HepG2 (cell line): ENCODE data around the gene CAMTA1. TPM values are rescaled to one million over a fixed set of nuclear protein-coding genes. Genes with fewer than 3 reads are reported as not detected.

Experiments
- ATAC-seq: fragments of 200-7000 bp; cut with Tn5 transposase; 3 replicates; pipeline ENCODE4 v1.9.1; 2020; ENCODE audit warnings: mild to moderate bottlenecking, moderate library complexity
- BruUV-seq: library from RNA; stranded (reverse); fragments of 400-500 nt; replicated peaks from 2 replicates; lab custom pipeline; 2021; lab: Mats Ljungman, UMichigan
- CTCF ChIA-PET: fragments of 300-600 bp; formaldehyde crosslinking; extraction: SDS; loops from one replicate; lab custom pipeline; 2021; ENCODE audit warnings: low total read pairs, inconsistent platforms, low intra/inter-chr PET ratio; lab: Yijun Ruan, JAX
- POLR2A ChIA-PET: fragments of 350-600 bp; sonication (Branson Sonifier 250); formaldehyde crosslinking; loops from one replicate; lab custom pipeline; 2020; ENCODE audit warnings: antibody characterized with exemption, inconsistent platforms; lab: Yijun Ruan, JAX
- DNase-seq: peaks from one replicate; pipeline ENCODE4 v3.0.0-alpha.2; 2015; ENCODE audit warnings: low spot score
- FAIRE-seq: peaks from 3 replicates; lab custom pipeline; 2011; peaks lifted over from hg19 to GRCh38; lab: Jason Lieb, UNC
- H2AFZ ChIP-seq: one replicate; pipeline ENCODE4 v1.6.1; 2011; ENCODE audit warnings: low read length, inconsistent platforms
- H3K27ac ChIP-seq: fragments of 300-600 bp; 3 replicates; pipeline ENCODE4 v1.8.0; 2011; ENCODE audit warnings: mixed run types, mild to moderate bottlenecking, mixed read lengths, low read length, inconsistent platforms; ENCODE audit not compliant: insufficient read depth; ENCODE audit errors: extremely low read length
- H3K27me3 ChIP-seq, 2 experiments: fragments of 200-600 bp in 1 of 2; 2 replicates in 1 of 2; 3 replicates in 1 of 2; pipeline versions ENCODE4 v1.6.0 to v1.8.0; 2011; ENCODE audit warnings: low read length in 2 of 2, mild to moderate bottlenecking in 2 of 2, moderate library complexity in 2 of 2, inconsistent platforms in 1 of 2; ENCODE audit not compliant: insufficient read depth in 2 of 2, control insufficient read depth in 1 of 2
- H3K36me3 ChIP-seq, 2 experiments: fragments of 200-600 bp in 1 of 2; replicated peaks in 1 of 2; 2 replicates in 1 of 2; 3 replicates in 1 of 2; pipeline versions ENCODE4 v1.5.1 to v1.8.0; 2011; ENCODE audit warnings: low read length in 2 of 2, inconsistent platforms in 1 of 2; ENCODE audit not compliant: insufficient read depth in 2 of 2, control insufficient read depth in 1 of 2
- H3K4me1 ChIP-seq: 2 replicates; pipeline ENCODE4 v1.5.1; 2012; ENCODE audit warnings: low read length, inconsistent platforms; ENCODE audit not compliant: insufficient read depth
- H3K4me2 ChIP-seq: 2 replicates; pipeline ENCODE4 v1.6.0; 2011; ENCODE audit warnings: low read depth, low read length, inconsistent platforms
- H3K4me3 ChIP-seq, 3 experiments: fragments of 200-600 bp in 1 of 3; sonication (generic), shearing (Covaris generic) in 1 of 3; replicated peaks in 1 of 3; 2 replicates each; pipeline ENCODE4 v1.5.1; 2011 to 2016; ENCODE audit warnings: low read length in 3 of 3, inconsistent platforms in 2 of 3, low read depth in 2 of 3, mild to moderate bottlenecking in 2 of 3, control low read depth in 1 of 3, mixed read lengths in 1 of 3; ENCODE audit not compliant: insufficient read depth in 1 of 3
- H3K79me2 ChIP-seq: one replicate; pipeline ENCODE4 v1.6.1; 2011; ENCODE audit warnings: low read length, inconsistent platforms; ENCODE audit not compliant: insufficient read depth
- H3K9ac ChIP-seq: 2 replicates; pipeline ENCODE4 v1.6.0; 2011; ENCODE audit warnings: mild to moderate bottlenecking, low read depth, low read length, inconsistent platforms; ENCODE audit not compliant: insufficient read depth
- H3K9me3 ChIP-seq: 2 replicates; pipeline ENCODE4 v1.5.1; 2012; ENCODE audit warnings: mild to moderate bottlenecking, low read length
- H4K20me1 ChIP-seq: 2 replicates; pipeline ENCODE4 v1.6.0; 2011; ENCODE audit warnings: inconsistent platforms, mild to moderate bottlenecking, low read length, moderate library complexity; ENCODE audit not compliant: insufficient read depth
- ELF1 ChIP-seq: sonication (generic); formaldehyde crosslinking; IDR thresholded peaks from 2 replicates; pipeline ENCODE4 v1.4.0; 2020; ENCODE audit warnings: missing genetic modification reagents
- KDM5A ChIP-seq: fragments of 200-600 bp; sonication (generic); IDR thresholded peaks from 2 replicates; pipeline ENCODE4 v1.7.0; 2018; ENCODE audit warnings: antibody characterized with exemption, mild to moderate bottlenecking, low read length, borderline replicate concordance
- KLF9 ChIP-seq: IDR thresholded peaks from 2 replicates; pipeline ENCODE4 v1.6.1; 2016; ENCODE audit warnings: low read depth
- PLSCR1 ChIP-seq: sonication (generic); formaldehyde crosslinking; IDR thresholded peaks from 2 replicates; pipeline ENCODE4 v1.5.0; 2020; ENCODE audit warnings: missing genetic modification reagents, mild to moderate bottlenecking, borderline replicate concordance
- RARA ChIP-seq: IDR thresholded peaks from 2 replicates; pipeline ENCODE4 v1.6.1; 2016; ENCODE audit warnings: missing genetic modification reagents, missing compliant biosample characterization
- WGBS: methylation state at CpG from one replicate; pipeline ENCODE4 v1.1.6; 2017; ENCODE audit warnings: low lambda C conversion rate; 5-methylcytosine and 5-hydroxymethylcytosine counted together
- in situ Hi-C: cut with HindIII; loops from 2 replicates; pipeline ENCODE4 v1.10.0; 2017; ENCODE audit warnings: low pct_unique_long_range_greater_than_20kb; ENCODE audit not compliant: extremely low pct_ligation_motif_present
- intact Hi-C: fragments of 100-400 bp; cut with micrococcal nuclease; formaldehyde crosslinking; loops from one replicate; pipeline ENCODE4 v1.10.0; 2022; ENCODE audit not compliant: unreplicated experiment
- polyA plus RNA-seq, 8 experiments: library from polyadenylated mRNA; depleted of rRNA in 3 of 8; stranded (reverse) in 7 of 8; unstranded in 1 of 8; fragments of >200 nt; fragmentation: Illumina TruSeq in 4 of 8; extraction: Trizol in 4 of 8; gene quantifications; 2 replicates each; pipeline versions ENCODE4 v1.2.1 to v1.2.3, GENCODE V29; 2011 to 2016; ENCODE audit warnings: low read depth in 4 of 8, missing spikeins in 1 of 8, mixed read lengths in 1 of 8; ENCODE audit not compliant: insufficient read depth in 1 of 8
- total RNA-seq, 5 experiments: library from RNA; depleted of rRNA; stranded (reverse); fragments of >200 nt; fragmentation: Illumina TruSeq; extraction: Trizol; gene quantifications; 2 replicates each; pipeline ENCODE4 v1.2.3, GENCODE V29; 2016; ENCODE audit warnings: low read depth in 1 of 5
- TF ChIP-seq, protein P1 (sequence below): sonication (generic); formaldehyde crosslinking; IDR thresholded peaks from 2 replicates; pipeline ENCODE4 v1.5.1; 2020; ENCODE audit warnings: mild to moderate bottlenecking, missing genetic modification reagents, moderate library complexity
- TF ChIP-seq, protein P2 (sequence below): IDR thresholded peaks from 2 replicates; pipeline ENCODE4 v1.6.1; 2012; ENCODE audit warnings: inconsistent platforms
- TF ChIP-seq, protein P3 (sequence below): IDR thresholded peaks from 2 replicates; pipeline ENCODE4 v1.6.1; 2012; ENCODE audit warnings: low read length, improper control_type of control experiment

Gene CAMTA1
- total and polyA plus RNA-seq, 2 of the 13 experiments (the other 11 are each of a cell fraction or from before 2014, with no cell fraction given) = 25.0 to 36.4 TPM

- TF ChIP-seq, protein P1, sequence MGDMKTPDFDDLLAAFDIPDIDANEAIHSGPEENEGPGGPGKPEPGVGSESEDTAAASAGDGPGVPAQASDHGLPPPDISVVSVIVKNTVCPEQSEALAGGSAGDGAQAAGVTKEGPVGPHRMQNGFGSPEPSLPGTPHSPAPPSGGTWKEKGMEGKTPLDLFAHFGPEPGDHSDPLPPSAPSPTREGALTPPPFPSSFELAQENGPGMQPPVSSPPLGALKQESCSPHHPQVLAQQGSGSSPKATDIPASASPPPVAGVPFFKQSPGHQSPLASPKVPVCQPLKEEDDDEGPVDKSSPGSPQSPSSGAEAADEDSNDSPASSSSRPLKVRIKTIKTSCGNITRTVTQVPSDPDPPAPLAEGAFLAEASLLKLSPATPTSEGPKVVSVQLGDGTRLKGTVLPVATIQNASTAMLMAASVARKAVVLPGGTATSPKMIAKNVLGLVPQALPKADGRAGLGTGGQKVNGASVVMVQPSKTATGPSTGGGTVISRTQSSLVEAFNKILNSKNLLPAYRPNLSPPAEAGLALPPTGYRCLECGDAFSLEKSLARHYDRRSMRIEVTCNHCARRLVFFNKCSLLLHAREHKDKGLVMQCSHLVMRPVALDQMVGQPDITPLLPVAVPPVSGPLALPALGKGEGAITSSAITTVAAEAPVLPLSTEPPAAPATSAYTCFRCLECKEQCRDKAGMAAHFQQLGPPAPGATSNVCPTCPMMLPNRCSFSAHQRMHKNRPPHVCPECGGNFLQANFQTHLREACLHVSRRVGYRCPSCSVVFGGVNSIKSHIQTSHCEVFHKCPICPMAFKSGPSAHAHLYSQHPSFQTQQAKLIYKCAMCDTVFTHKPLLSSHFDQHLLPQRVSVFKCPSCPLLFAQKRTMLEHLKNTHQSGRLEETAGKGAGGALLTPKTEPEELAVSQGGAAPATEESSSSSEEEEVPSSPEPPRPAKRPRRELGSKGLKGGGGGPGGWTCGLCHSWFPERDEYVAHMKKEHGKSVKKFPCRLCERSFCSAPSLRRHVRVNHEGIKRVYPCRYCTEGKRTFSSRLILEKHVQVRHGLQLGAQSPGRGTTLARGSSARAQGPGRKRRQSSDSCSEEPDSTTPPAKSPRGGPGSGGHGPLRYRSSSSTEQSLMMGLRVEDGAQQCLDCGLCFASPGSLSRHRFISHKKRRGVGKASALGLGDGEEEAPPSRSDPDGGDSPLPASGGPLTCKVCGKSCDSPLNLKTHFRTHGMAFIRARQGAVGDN (CRISPR knock-in tag) = peak; percentile 52
- TF ChIP-seq ELF1 = no peak
- peak; percentile 47; the same call in 1 of the 2 replicates for TF ChIP-seq RARA
- TF ChIP-seq, protein P2, sequence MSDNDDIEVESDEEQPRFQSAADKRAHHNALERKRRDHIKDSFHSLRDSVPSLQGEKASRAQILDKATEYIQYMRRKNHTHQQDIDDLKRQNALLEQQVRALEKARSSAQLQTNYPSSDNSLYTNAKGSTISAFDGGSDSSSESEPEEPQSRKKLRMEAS = peak; percentile 32; the same call in 1 of the 2 replicates
- TF ChIP-seq, all 625 proteins: peak for 11
Observed at GRCh38 chr1:7149080-7149838, 364.0 kb downstream of the CAMTA1 start (continued).

DNA sequence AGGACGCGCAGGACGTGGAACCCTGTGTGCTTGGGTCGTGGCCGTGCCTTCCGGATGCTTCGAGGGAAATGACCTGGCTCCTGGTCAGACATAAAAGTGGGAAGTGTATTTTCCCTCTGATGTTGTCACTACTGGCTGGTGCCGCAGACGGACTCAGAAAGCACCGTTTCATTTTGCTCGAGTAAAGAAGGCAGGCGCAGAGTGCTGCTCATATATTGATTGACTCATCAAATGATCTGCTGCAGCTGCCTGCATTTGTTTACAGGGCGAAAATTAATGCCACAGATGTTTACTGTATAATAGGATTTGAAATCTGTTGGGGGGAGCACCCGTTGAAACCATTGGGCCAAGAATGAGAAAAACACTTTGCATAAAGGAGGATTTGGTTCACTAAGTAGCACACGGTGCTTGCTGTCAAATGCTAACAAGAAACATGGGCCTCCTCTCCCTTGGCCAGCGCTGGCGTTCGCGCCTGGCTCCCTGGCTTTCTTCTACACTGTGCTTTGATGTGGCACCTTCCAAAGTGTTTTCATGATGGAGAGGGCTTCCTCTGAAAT is 365.5 kb downstream of the CAMTA1 start:
- no peaks in the 10 kb centered on the region for H4K20me1 ChIP-seq
- ATAC-seq (no peak), FAIRE-seq (no peak), DNase-seq (no peak)
- in situ Hi-C loops = no loop called here
- H3K4me3 ChIP-seq = no peak overlapping the region
- peaks cover 2 to 10% of the 10 kb centered on the region in 2 experiments; a peak in 3 of 5 replicates for H3K27me3 ChIP-seq
- H3K9me3 ChIP-seq = no peaks in the 10 kb centered on the region
- intact Hi-C loops = no loop called here
- no peak overlapping the region for H3K27ac ChIP-seq
- H3K9ac ChIP-seq = no peak overlapping the region
- no peaks in the 10 kb centered on the region for H3K79me2 ChIP-seq
- WGBS = 59% methylated on average over 19 of the region's 19 CpGs
- no TSS peak for BruUV-seq
- H3K36me3 ChIP-seq = no peaks in the 10 kb centered on the region
- H2AFZ ChIP-seq = no peak overlapping the region
- no peak overlapping the region for H3K4me2 ChIP-seq
- ChIA-PET CTCF (no interaction called here), POLR2A (no interaction called here)
- peaks cover 10% of the 10 kb centered on the region for H3K4me1 ChIP-seq
- TF ChIP-seq, protein P3, sequence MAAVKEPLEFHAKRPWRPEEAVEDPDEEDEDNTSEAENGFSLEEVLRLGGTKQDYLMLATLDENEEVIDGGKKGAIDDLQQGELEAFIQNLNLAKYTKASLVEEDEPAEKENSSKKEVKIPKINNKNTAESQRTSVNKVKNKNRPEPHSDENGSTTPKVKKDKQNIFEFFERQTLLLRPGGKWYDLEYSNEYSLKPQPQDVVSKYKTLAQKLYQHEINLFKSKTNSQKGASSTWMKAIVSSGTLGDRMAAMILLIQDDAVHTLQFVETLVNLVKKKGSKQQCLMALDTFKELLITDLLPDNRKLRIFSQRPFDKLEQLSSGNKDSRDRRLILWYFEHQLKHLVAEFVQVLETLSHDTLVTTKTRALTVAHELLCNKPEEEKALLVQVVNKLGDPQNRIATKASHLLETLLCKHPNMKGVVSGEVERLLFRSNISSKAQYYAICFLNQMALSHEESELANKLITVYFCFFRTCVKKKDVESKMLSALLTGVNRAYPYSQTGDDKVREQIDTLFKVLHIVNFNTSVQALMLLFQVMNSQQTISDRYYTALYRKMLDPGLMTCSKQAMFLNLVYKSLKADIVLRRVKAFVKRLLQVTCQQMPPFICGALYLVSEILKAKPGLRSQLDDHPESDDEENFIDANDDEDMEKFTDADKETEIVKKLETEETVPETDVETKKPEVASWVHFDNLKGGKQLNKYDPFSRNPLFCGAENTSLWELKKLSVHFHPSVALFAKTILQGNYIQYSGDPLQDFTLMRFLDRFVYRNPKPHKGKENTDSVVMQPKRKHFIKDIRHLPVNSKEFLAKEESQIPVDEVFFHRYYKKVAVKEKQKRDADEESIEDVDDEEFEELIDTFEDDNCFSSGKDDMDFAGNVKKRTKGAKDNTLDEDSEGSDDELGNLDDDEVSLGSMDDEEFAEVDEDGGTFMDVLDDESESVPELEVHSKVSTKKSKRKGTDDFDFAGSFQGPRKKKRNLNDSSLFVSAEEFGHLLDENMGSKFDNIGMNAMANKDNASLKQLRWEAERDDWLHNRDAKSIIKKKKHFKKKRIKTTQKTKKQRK = no peak
- TF ChIP-seq PLSCR1 (CRISPR knock-in tag) (no peak), KLF9 (CRISPR knock-in tag) (no peak), RARA (no peak), KDM5A (no peak)
